Stimulated activated naive CD8-positive, alpha-beta T cell treated with anti-CD3 and anti-CD28 coated beads, Interleukin-15, amount 100 ng/mL, for 72 hours (primary cell): ENCODE data around the gene TEN1.
A peak's percentile ranks its signal among the peaks of the same experiment; 100 is the strongest.

Experiments
- ATAC-seq: fragments of 150-1000 bp; cut with Tn5 transposase; 2 replicates; pipeline ENCODE4 v1.10.0; 2021; ENCODE audit warnings: mild to moderate bottlenecking, moderate library complexity
- DNase-seq, 2 donors: peaks; one replicate each; pipeline ENCODE4 v3.0.0; 2021 to 2022
- H3K27ac Mint-ChIP-seq, 2 donors: one replicate each; pipeline ENCODE4 v1.8.0; 2022; ENCODE audit warnings: mild to moderate bottlenecking in 2 of 2, mixed read lengths in 2 of 2, moderate library complexity in 2 of 2
- H3K27me3 Mint-ChIP-seq: one replicate; pipeline ENCODE4 v1.8.0; 2022; ENCODE audit warnings: mixed read lengths
- H3K4me1 Mint-ChIP-seq: one replicate; pipeline ENCODE4 v1.8.0; 2022; ENCODE audit warnings: mild to moderate bottlenecking, mixed read lengths
- H3K4me3 Mint-ChIP-seq, 2 donors: one replicate each; pipeline ENCODE4 v1.8.0; 2022; ENCODE audit warnings: mild to moderate bottlenecking in 2 of 2, mixed read lengths in 2 of 2, moderate library complexity in 1 of 2
- H3K9me3 Mint-ChIP-seq, 2 donors: one replicate each; pipeline ENCODE4 v1.8.0; 2022; ENCODE audit warnings: mixed read lengths in 2 of 2

Gene TEN1

GRCh38 chr17:76009447-76009846 lies 30.4 kb downstream of the TEN1 start:
- DNase-seq (no peak), ATAC-seq (no peak)
- Mint-ChIP-seq H3K4me3 (no peak overlapping the region), H3K9me3 (no peaks in the 10 kb centered on the region), H3K27me3 (no peaks in the 10 kb centered on the region), H3K27ac (no peak overlapping the region), H3K4me1 (peaks cover 17% of the 10 kb centered on the region)

DNA sequence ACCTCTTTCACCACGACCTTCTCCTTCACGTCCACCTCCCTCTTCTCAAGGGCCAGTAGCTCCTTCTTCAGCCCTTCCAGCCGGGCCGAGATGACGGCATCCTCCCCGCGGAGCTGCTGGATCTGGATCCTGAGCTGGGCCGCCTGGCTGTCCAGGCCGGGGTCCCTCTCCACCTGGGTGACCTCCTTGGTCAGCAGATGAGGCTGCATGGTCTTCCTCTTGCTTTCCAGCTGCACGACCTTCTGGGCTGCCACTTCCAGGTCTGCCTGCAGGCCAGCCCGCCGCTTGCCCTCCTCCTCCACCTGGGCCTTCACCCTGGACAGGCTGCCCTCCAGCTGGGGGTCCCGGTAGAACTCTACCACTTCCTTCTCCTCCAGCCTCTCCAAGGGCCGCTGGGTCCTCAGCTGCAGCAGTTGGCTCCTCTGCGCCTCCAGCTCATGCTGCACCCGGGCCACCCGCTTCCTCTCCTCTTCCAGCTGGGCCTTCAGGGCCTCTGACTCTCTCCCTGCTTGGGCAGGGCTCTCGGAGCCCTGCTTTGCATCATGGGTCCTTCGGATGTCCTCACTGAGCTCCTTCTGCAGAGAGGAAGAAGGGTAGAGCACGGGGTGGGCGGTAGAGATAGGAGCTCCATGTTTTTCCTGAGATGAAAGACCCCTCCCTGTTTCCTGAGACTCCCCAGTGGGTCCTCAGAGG lies 31.1 kb downstream of the TEN1 start:
- DNase-seq (no peak), ATAC-seq (no peak)
- no peaks in the 10 kb centered on the region for H3K9me3 Mint-ChIP-seq

GRCh38 chr17:76011951-76012350 lies 32.9 kb downstream of the TEN1 start:
- H3K9me3 Mint-ChIP-seq, result no peaks in the 10 kb centered on the region
- no peak for ATAC-seq
- H3K4me3 Mint-ChIP-seq, result no peak overlapping the region
- peaks cover 17% of the 10 kb centered on the region for H3K4me1 Mint-ChIP-seq
- no peaks in the 10 kb centered on the region for H3K27me3 Mint-ChIP-seq
- H3K27ac Mint-ChIP-seq, result no peak overlapping the region
- no peak for DNase-seq

More for the DNA sequence above, 31.1 kb downstream of the TEN1 start:
- Mint-ChIP-seq H3K4me3 (no peak overlapping the region), H3K4me1 (peaks cover 18% of the 10 kb centered on the region), H3K27me3 (no peaks in the 10 kb centered on the region), H3K27ac (peak overlapping the region in 1 of 2 donors; percentile 14)

- H3K4me3 Mint-ChIP-seq, result no peak overlapping the region
- peaks cover 17% of the 10 kb centered on the region for H3K4me1 Mint-ChIP-seq
- DNase-seq (no peak), ATAC-seq (no peak)
- H3K27ac Mint-ChIP-seq, result peak overlapping the region in 1 of 2 donors; percentile 17
- H3K27me3 Mint-ChIP-seq, result no peaks in the 10 kb centered on the region
- H3K9me3 Mint-ChIP-seq, result no peaks in the 10 kb centered on the region
Measured at GRCh38 chr17:76013377-76013932, 34.4 kb downstream of the TEN1 start.

DNA sequence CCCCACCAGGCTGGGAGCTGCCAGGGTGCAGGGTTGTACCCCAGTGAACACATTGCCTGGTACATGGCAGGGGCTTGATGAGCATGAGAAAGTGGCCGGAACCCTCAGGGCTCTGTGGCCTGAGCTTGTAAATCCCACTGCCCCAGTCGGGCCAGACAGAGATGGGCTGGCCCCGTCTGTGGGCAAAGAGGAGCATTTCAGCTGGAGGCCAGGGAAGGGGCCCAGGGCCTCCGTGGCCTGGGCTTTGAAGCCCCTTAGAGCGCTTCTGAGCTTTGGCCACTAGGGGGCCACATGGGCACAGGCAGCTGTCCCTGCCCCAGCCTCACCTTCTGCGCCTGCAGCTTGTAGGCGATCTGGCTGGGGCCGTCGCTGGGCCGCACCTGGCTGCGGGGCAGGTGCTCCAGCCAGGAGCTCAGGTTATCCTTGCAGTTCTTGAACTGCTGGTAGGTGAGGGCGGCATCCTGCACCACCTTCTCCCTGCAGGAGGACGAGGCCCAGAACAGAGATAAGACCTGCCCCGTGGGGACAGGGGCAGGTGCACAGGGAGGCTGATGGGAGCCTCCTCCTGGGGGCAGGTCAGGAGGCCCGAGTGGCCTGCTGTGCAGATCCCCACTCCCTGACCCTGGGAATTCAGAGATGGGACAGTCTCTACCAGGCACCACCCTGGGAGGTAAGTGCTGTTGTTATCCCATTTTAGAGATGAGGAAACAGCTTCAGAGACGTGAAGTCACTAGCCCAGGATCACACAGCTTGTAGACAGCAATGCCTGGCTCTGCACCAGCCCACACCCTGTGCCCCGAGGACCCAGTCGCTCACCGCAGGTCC lies 35.3 kb downstream of the TEN1 start:
- peak; percentile 96 for ATAC-seq
- peaks cover 17% of the 10 kb centered on the region for H3K4me1 Mint-ChIP-seq
- H3K4me3 Mint-ChIP-seq, result no peak overlapping the region
- peak overlapping the region in 1 of 2 donors; percentile 59 for H3K27ac Mint-ChIP-seq
- no peaks in the 10 kb centered on the region for H3K27me3 Mint-ChIP-seq
- peak; percentile 84 for DNase-seq
- H3K9me3 Mint-ChIP-seq, result no peaks in the 10 kb centered on the region

GRCh38 chr17:76014925-76015261 lies 35.9 kb downstream of the TEN1 start:
- no peaks in the 10 kb centered on the region for H3K9me3 Mint-ChIP-seq
- H3K4me3 Mint-ChIP-seq, result no peak overlapping the region
- no peak for ATAC-seq
- H3K27me3 Mint-ChIP-seq, result no peaks in the 10 kb centered on the region
- no peak for DNase-seq
- peaks cover 21% of the 10 kb centered on the region for H3K4me1 Mint-ChIP-seq
- H3K27ac Mint-ChIP-seq, result no peak overlapping the region

- Mint-ChIP-seq H3K4me1 (peaks cover 26% of the 10 kb centered on the region), H3K9me3 (no peaks in the 10 kb centered on the region), H3K27ac (no peak overlapping the region), H3K27me3 (no peaks in the 10 kb centered on the region), H3K4me3 (no peak overlapping the region)
- DNase-seq (no peak), ATAC-seq (no peak)
Measured at GRCh38 chr17:76017481-76018339, 38.7 kb downstream of the TEN1 start.

DNA sequence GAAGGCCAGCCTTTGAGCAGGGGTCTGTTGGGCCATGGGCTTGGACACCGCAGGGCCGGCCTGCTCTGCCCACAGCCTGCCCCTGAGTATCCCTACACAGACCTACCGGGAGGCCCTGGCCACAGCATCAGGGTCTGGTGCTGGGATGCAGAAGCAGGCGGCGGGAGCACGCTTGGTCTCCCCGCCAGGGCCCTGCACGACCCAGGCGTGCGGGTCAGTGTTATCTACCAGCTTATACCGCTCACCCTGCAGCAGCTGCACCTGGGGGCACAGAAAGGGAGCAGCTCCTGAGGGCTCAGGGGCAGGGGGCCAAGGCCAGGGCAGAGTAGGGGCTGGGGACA lies 39.3 kb downstream of the TEN1 start:
- no peak for DNase-seq
- Mint-ChIP-seq H3K4me1 (peaks cover 26% of the 10 kb centered on the region), H3K9me3 (no peaks in the 10 kb centered on the region), H3K4me3 (no peak overlapping the region), H3K27ac (no peak overlapping the region), H3K27me3 (no peaks in the 10 kb centered on the region)
- ATAC-seq, result no peak

- Mint-ChIP-seq H3K4me3 (no peak overlapping the region), H3K9me3 (no peaks in the 10 kb centered on the region), H3K27me3 (no peaks in the 10 kb centered on the region), H3K27ac (peak overlapping the region in 1 of 2 donors; percentile 71), H3K4me1 (peaks cover 24% of the 10 kb centered on the region)
- ATAC-seq (no peak), DNase-seq (no peak)
Measured at GRCh38 chr17:76018801-76019200, 39.8 kb downstream of the TEN1 start.

GRCh38 chr17:76019833-76020467 lies 40.9 kb downstream of the TEN1 start:
- no peak for ATAC-seq
- Mint-ChIP-seq H3K27me3 (no peaks in the 10 kb centered on the region), H3K27ac (peak overlapping the region in 1 of 2 donors; percentile 55), H3K4me1 (peaks cover 22% of the 10 kb centered on the region), H3K4me3 (no peak overlapping the region), H3K9me3 (no peaks in the 10 kb centered on the region)
- DNase-seq, result no peak

DNA sequence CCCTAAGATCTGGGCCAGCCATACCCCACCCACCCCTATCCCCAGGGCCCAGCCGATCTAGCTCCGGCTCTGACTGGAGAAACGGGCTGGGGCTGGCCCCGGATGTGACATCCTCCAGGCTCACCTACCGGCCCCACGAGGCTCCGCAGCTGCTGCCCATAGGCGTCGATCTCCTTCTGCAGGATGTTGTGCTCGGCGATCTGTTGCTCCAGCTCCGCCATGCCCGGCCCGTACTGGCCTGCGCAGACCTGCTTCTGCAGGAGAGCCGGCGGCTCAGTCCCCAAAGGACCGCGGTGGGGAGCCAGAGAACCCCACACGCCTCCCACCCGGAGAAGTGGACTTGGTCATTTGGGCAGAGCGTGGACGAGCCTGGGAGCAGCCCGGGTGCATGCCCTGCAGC lies 43.2 kb downstream of the TEN1 start:
- H3K9me3 Mint-ChIP-seq, result no peaks in the 10 kb centered on the region
- H3K27ac Mint-ChIP-seq, result no peak overlapping the region
- H3K4me3 Mint-ChIP-seq, result no peak overlapping the region
- H3K4me1 Mint-ChIP-seq, result peaks cover 22% of the 10 kb centered on the region
- no peaks in the 10 kb centered on the region for H3K27me3 Mint-ChIP-seq
- DNase-seq (no peak), ATAC-seq (no peak)

DNA sequence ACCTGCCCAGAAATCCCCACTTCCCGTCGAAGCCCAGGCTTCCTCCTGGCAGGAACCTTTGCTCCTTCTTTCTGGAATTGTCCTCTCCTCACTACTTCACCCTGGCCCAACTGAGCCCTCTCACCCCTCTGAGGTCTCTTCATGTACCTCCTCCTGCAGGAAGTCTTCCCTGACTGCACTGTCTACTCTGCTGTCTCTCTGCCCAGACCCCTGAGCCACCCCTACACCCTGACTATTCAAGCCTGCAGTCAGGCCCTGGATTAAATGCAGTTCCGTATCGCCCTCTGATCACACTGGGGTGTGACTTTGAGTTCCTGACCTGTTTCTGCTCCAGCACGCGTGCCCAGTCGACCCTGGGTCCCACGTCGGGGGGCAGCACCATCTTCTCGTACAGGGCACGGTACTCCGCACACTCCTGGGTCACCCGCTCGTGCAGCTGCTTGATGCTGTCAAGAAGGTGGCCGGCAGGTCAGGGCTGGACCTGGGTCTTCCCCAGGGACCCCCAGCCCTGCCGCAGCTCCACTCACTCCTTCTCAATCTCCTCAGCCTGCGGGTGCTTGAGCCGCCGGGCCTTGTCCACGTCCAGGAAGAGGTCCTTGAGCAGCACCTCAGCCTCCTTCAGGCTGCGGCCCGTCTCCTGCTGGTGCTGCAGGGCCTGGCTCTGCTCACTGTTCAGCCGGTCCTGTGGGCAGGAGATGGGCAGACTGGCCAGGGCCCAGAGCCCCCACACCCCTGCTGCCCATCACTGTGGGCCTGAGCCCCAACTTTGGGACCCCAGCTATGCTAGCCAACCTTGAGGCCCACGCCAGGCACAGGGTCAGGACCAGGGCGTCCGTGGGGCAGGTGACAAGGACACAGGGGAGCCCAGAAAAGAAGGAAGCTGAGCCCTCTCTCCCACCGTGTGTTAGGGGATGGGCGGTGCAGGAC lies 44.2 kb downstream of the TEN1 start:
- Mint-ChIP-seq H3K9me3 (no peaks in the 10 kb centered on the region), H3K4me3 (no peak overlapping the region), H3K4me1 (peaks cover 24% of the 10 kb centered on the region), H3K27me3 (no peaks in the 10 kb centered on the region), H3K27ac (no peak overlapping the region)
- no peak for ATAC-seq
- no peak for DNase-seq

GRCh38 chr17:76023900-76024237 lies 44.8 kb downstream of the TEN1 start:
- Mint-ChIP-seq H3K9me3 (no peaks in the 10 kb centered on the region), H3K27ac (no peak overlapping the region), H3K4me1 (peaks cover 31% of the 10 kb centered on the region), H3K27me3 (no peaks in the 10 kb centered on the region), H3K4me3 (no peak overlapping the region)
- no peak for DNase-seq
- no peak for ATAC-seq

- ATAC-seq (no peak), DNase-seq (no peak)
- Mint-ChIP-seq H3K4me1 (peaks cover 35% of the 10 kb centered on the region), H3K27ac (no peak overlapping the region), H3K9me3 (no peaks in the 10 kb centered on the region), H3K4me3 (no peak overlapping the region), H3K27me3 (no peaks in the 10 kb centered on the region)
Measured at GRCh38 chr17:76024353-76024752, 45.3 kb downstream of the TEN1 start.
